GM10266 (cell line): ENCODE measurements around the gene CFAP46.

Source experiments
- DNase-seq: peaks from one replicate; pipeline ENCODE4 v3.0.0; 2012; ENCODE audit errors: extremely low spot score
- CTCF ChIP-seq: IDR thresholded peaks from 2 replicates; pipeline ENCODE4 v1.5.1; 2012; ENCODE audit warnings: mild to moderate bottlenecking, low read depth; ENCODE audit not compliant: control insufficient read depth, insufficient read depth; ENCODE audit errors: missing control alignments

Gene CFAP46

GRCh38 chr10:132784866-132785722, 157.3 kb downstream of the CFAP46 start:
- DNase-seq, result no peak
- TF ChIP-seq CTCF, result no peak

GRCh38 chr10:132783940-132784865, 158.2 kb downstream of the CFAP46 start:
- TF ChIP-seq CTCF, result no peak
- DNase-seq, result no peak

GRCh38 chr10:132783165-132783939, 159.0 kb downstream of the CFAP46 start:
- DNase-seq, result no peak
- no peak for TF ChIP-seq CTCF

GRCh38 chr10:132781556-132781955, 160.8 kb downstream of the CFAP46 start:
- no peak for DNase-seq
- no peak for TF ChIP-seq CTCF

GRCh38 chr10:132780356-132780755, 162.0 kb downstream of the CFAP46 start:
- no peak for DNase-seq
- no peak for TF ChIP-seq CTCF

- no peak for TF ChIP-seq CTCF
- no peak for DNase-seq
Observed at GRCh38 chr10:132779549-132780294, 162.6 kb downstream of the CFAP46 start.
